Naive thymus-derived CD8-positive, alpha-beta T cell (primary cell): ENCODE results near the gene REM2. TPM values are rescaled to one million over a fixed set of nuclear protein-coding genes. Genes with fewer than 3 reads are reported as not detected.

ENCODE experiments used
- polyA plus RNA-seq, 3 donors: library from polyadenylated mRNA; unstranded; fragments of 300-500 nt; fragmentation: Illumina TruSeq; gene quantifications; one replicate each; pipeline ENCODE4 v1.2.3, GENCODE V29; 2021
- total RNA-seq, 8 experiments: library from RNA in 2 of 8; stranded (reverse) in 2 of 8; gene quantifications; one replicate each; pipeline ENCODE4 v1.2.3 and lab custom pipeline; 2021 to 2026

Gene REM2
- total and polyA plus RNA-seq, 5 experiments from 2014 or later: 0.15 to 5.7 (median 0.72) TPM

Other genes with a start within 250 kb of the REM2 start
- not detected for gene OR6J1, start 238.9 kb upstream of the REM2 start, total RNA-seq
- not detected for gene OR6J1, start 238.9 kb upstream of the REM2 start, polyA plus RNA-seq
- 100 to 1,000 TPM; 159 to 166 TPM for gene OXA1L, start 116.5 kb upstream of the REM2 start, total RNA-seq
- gene OXA1L, start 116.5 kb upstream of the REM2 start, polyA plus RNA-seq: 10 to 100 TPM; 56.3 to 67.4 (median 57.1) TPM
- 1 to 10 TPM; 2.6 to 3.5 TPM for gene SLC7A7, start 67.8 kb upstream of the REM2 start, total RNA-seq
- under 1 TPM; 0.13 to 0.46 (median 0.26) TPM for gene SLC7A7, start 67.8 kb upstream of the REM2 start, polyA plus RNA-seq
- 10 to 100 TPM; 69.9 to 75.3 TPM for gene MRPL52, start 53.3 kb upstream of the REM2 start, total RNA-seq
- 100 to 1,000 TPM; 120 to 155 (median 148) TPM for gene MRPL52, start 53.3 kb upstream of the REM2 start, polyA plus RNA-seq
- 1 to 10 TPM; 2.5 to 3.3 TPM for gene MMP14, start 46.6 kb upstream of the REM2 start, total RNA-seq
- gene MMP14, start 46.6 kb upstream of the REM2 start, polyA plus RNA-seq: not detected
- gene LRP10, start 11.5 kb upstream of the REM2 start, total RNA-seq: 10 to 100 TPM; 70.5 to 72.6 TPM
- 10 to 100 TPM; 49.4 to 67.5 (median 52.2) TPM for gene LRP10, start 11.5 kb upstream of the REM2 start, polyA plus RNA-seq
- gene RBM23, start 35.9 kb downstream of the REM2 start, total RNA-seq: 100 to 1,000 TPM; 143 to 148 TPM
- 10 to 100 TPM; 42.2 to 62.8 (median 59.6) TPM for gene RBM23, start 35.9 kb downstream of the REM2 start, polyA plus RNA-seq
- 10 to 100 TPM; 37.7 to 38.8 TPM for gene PRMT5, start 46.2 kb downstream of the REM2 start, total RNA-seq
- gene PRMT5, start 46.2 kb downstream of the REM2 start, polyA plus RNA-seq: 10 to 100 TPM; 42.4 to 67.3 (median 62.2) TPM
- gene HAUS4, start 73.9 kb downstream of the REM2 start, total RNA-seq: 10 to 100 TPM; 24.4 to 26.7 TPM
- 10 to 100 TPM; 27.1 to 31.7 (median 29.8) TPM for gene HAUS4, start 73.9 kb downstream of the REM2 start, polyA plus RNA-seq
- gene AJUBA, start 99.3 kb downstream of the REM2 start, total RNA-seq: 1 to 10 TPM; 1.5 to 1.9 TPM
- gene AJUBA, start 99.3 kb downstream of the REM2 start, polyA plus RNA-seq: 1 to 10 TPM in 1 of 3 donors, under 1 TPM in 2; 0.05 to 1.2 (median 0.45) TPM
- gene C14orf93, start 126.9 kb downstream of the REM2 start, total RNA-seq: 10 to 100 TPM; 16.8 to 17.3 TPM
- 10 to 100 TPM in 1 of 3 donors, 1 to 10 TPM in 2; 5.6 to 10.9 (median 7.5) TPM for gene C14orf93, start 126.9 kb downstream of the REM2 start, polyA plus RNA-seq
- gene PSMB5, start 151.7 kb downstream of the REM2 start, total RNA-seq: 10 to 100 TPM; 30.2 to 35.8 TPM
- gene PSMB5, start 151.7 kb downstream of the REM2 start, polyA plus RNA-seq: 10 to 100 TPM; 33.2 to 49.7 (median 37.9) TPM
- gene PSMB11, start 159.0 kb downstream of the REM2 start, total RNA-seq: under 1 TPM; 0.23 to 0.36 TPM
- under 1 TPM in 1 of 3 donors, not detected in 2; 0.12 TPM for gene PSMB11, start 159.0 kb downstream of the REM2 start, polyA plus RNA-seq
- gene CDH24, start 174.3 kb downstream of the REM2 start, total RNA-seq: 1 to 10 TPM in 1 of 2 experiments, under 1 TPM in 1; 0.96 to 1.2 TPM
- under 1 TPM; 0.06 to 0.31 (median 0.09) TPM for gene CDH24, start 174.3 kb downstream of the REM2 start, polyA plus RNA-seq
- gene ACIN1, start 211.9 kb downstream of the REM2 start, total RNA-seq: 100 to 1,000 TPM; 311 to 322 TPM
- 10 to 100 TPM in 1 of 3 donors, 1 to 10 TPM in 2; 6.3 to 14.1 (median 8.6) TPM for gene ACIN1, start 211.9 kb downstream of the REM2 start, polyA plus RNA-seq
- 10 to 100 TPM; 39.4 to 49.0 TPM for gene C14orf119, start 212.3 kb downstream of the REM2 start, total RNA-seq
- gene C14orf119, start 212.3 kb downstream of the REM2 start, polyA plus RNA-seq: 100 to 1,000 TPM in 1 of 3 donors, 10 to 100 TPM in 2; 62.7 to 122 (median 78.5) TPM
- not detected for gene CIROP, start 221.8 kb downstream of the REM2 start, total RNA-seq
- gene CIROP, start 221.8 kb downstream of the REM2 start, polyA plus RNA-seq: not detected
- 1 to 10 TPM; 1.5 to 1.8 TPM for gene CEBPE, start 236.0 kb downstream of the REM2 start, total RNA-seq
- gene CEBPE, start 236.0 kb downstream of the REM2 start, polyA plus RNA-seq: 1 to 10 TPM in 2 of 3 donors, under 1 TPM in 1; 0.66 to 2.4 (median 1.6) TPM